Occipital lobe (tissue), 2 donors: ENCODE results near the gene DPP7. TPM values are rescaled to one million over a fixed set of nuclear protein-coding genes. Genes with fewer than 3 reads are reported as not detected.
A peak's percentile ranks its signal among the peaks of the same experiment; 100 is the strongest.
"Not testable (repeated sequence)": the region's sequence is repeated elsewhere in the genome, so short reads cannot be mapped to it uniquely, and the experiment has no call there.

Experiments
- DNase-seq: peaks from one replicate; lab custom pipeline; 2025; lab: John Stamatoyannopoulos, UW
- total RNA-seq: library from RNA; depleted of rRNA; stranded (reverse); fragments of >200 nt; gene quantifications from one replicate; pipeline ENCODE4 v1.2.3, GENCODE V29; 2014

DPP7 gene
- total RNA-seq, 1 donor from 2014 or later, result 17.6 TPM

- DNase-seq, result peak; percentile 76
These were observed 15.1 kb upstream of the DPP7 start for GRCh38 chr9:137129456-137130175.

GRCh38 chr9:137128862-137129455 is 14.4 kb upstream of the DPP7 start:
- no peak for DNase-seq

- DNase-seq, result no peak
These were observed 13.8 kb upstream of the DPP7 start for GRCh38 chr9:137128158-137128861.

- no peak for DNase-seq
These were observed 13.0 kb upstream of the DPP7 start for GRCh38 chr9:137127301-137128157.

GRCh38 chr9:137126786-137127185 is 12.3 kb upstream of the DPP7 start:
- DNase-seq, result no peak

GRCh38 chr9:137123952-137124462 is 9.5 kb upstream of the DPP7 start:
- DNase-seq, result not testable (repeated sequence)

- no peak for DNase-seq
These were observed 8.9 kb upstream of the DPP7 start for GRCh38 chr9:137123468-137123837.

GRCh38 chr9:137122796-137123467 is 8.4 kb upstream of the DPP7 start:
- DNase-seq, result not testable (repeated sequence)

- DNase-seq, result not testable (repeated sequence)
These were observed 7.6 kb upstream of the DPP7 start for GRCh38 chr9:137121927-137122795.

- not testable (repeated sequence) for DNase-seq
These were observed 3.6 kb upstream of the DPP7 start for GRCh38 chr9:137118092-137118603.

GRCh38 chr9:137117269-137117731 is 2.8 kb upstream of the DPP7 start:
- DNase-seq, result no peak

GRCh38 chr9:137116728-137117127 is 2.2 kb upstream of the DPP7 start:
- peak; percentile 38 for DNase-seq

- DNase-seq, result no peak
These were observed 1.5 kb upstream of the DPP7 start for GRCh38 chr9:137116027-137116507.

GRCh38 chr9:137115394-137116026 is 977 bp upstream of the DPP7 start:
- DNase-seq, result no peak

- no peak for DNase-seq
These were observed 317 bp downstream of the DPP7 start for GRCh38 chr9:137114220-137114612.

- no peak for DNase-seq
These were observed 961 bp downstream of the DPP7 start for GRCh38 chr9:137113385-137114159.

- no peak for DNase-seq
These were observed 1.8 kb downstream of the DPP7 start for GRCh38 chr9:137112564-137113384.
